MM.1S (cell line): ENCODE measurements around the gene YPEL3.
A peak's percentile ranks its signal among the peaks of the same experiment; 100 is the strongest.

Experiments
- DNase-seq: peaks from one replicate; pipeline ENCODE4 v3.0.0-alpha.2; 2015
- H2AFZ ChIP-seq: fragments of 300-600 bp; sonication (generic); 2 replicates; pipeline ENCODE4 v1.6.0; 2016; ENCODE audit warnings: antibody characterized with exemption, low read length
- H3F3A ChIP-seq: fragments of 300-600 bp; sonication (generic); 2 replicates; pipeline ENCODE4 v1.6.1; 2016; ENCODE audit warnings: mild to moderate bottlenecking, antibody characterized with exemption, low read length, moderate library complexity, mixed read lengths; ENCODE audit not compliant: insufficient read depth
- H3K27ac ChIP-seq: fragments of 300-600 bp; sonication (generic); 2 replicates; pipeline ENCODE4 v1.5.1; 2016; ENCODE audit warnings: mild to moderate bottlenecking, low read length
- H3K27me3 ChIP-seq: fragments of 300-600 bp; sonication (generic); replicated peaks from 2 replicates; pipeline ENCODE4 v1.6.0; 2016; ENCODE audit warnings: low read length; ENCODE audit not compliant: insufficient read depth
- H3K36me3 ChIP-seq: fragments of 300-600 bp; sonication (generic); replicated peaks from 2 replicates; pipeline ENCODE4 v1.6.1; 2016; ENCODE audit warnings: mild to moderate bottlenecking, low read length, mixed read lengths; ENCODE audit not compliant: insufficient read depth
- H3K4me1 ChIP-seq: fragments of 300-600 bp; sonication (generic); 2 replicates; pipeline ENCODE4 v1.6.1; 2016; ENCODE audit warnings: low read length, mixed read lengths
- H3K4me2 ChIP-seq: fragments of 300-600 bp; sonication (generic); 2 replicates; pipeline ENCODE4 v1.6.0; 2016; ENCODE audit warnings: low read depth, low read length
- H3K4me3 ChIP-seq: fragments of 300-600 bp; sonication (generic); 2 replicates; pipeline ENCODE4 v1.5.1; 2016; ENCODE audit warnings: low read length, mixed read lengths
- H3K79me2 ChIP-seq: fragments of 300-600 bp; sonication (generic); 2 replicates; pipeline ENCODE4 v1.6.1; 2016; ENCODE audit warnings: mixed run types, low read length, mixed read lengths
- H3K9ac ChIP-seq: fragments of 300-600 bp; sonication (generic); 2 replicates; pipeline ENCODE4 v1.6.1; 2016; ENCODE audit warnings: low read length, mixed read lengths
- H3K9me2 ChIP-seq: fragments of 300-600 bp; sonication (generic); replicated peaks from 2 replicates; pipeline ENCODE4 v1.6.1; 2016; ENCODE audit warnings: mild to moderate bottlenecking, low read length, mixed read lengths; ENCODE audit not compliant: insufficient read depth
- H3K9me3 ChIP-seq: fragments of 300-600 bp; sonication (generic); replicated peaks from 2 replicates; pipeline ENCODE4 v1.6.1; 2016; ENCODE audit warnings: mild to moderate bottlenecking, low read length, mixed read lengths; ENCODE audit not compliant: insufficient read depth
- H4K20me1 ChIP-seq: fragments of 300-600 bp; sonication (generic); 2 replicates; pipeline ENCODE4 v1.6.1; 2016; ENCODE audit warnings: mild to moderate bottlenecking, low read length, moderate library complexity, mixed read lengths; ENCODE audit not compliant: insufficient read depth
- CTCF ChIP-seq: fragments of 300-600 bp; sonication (generic); IDR thresholded peaks from 2 replicates; pipeline ENCODE4 v1.5.1; 2016; ENCODE audit warnings: antibody characterized with exemption, low read length, mixed read lengths
- EZH2 ChIP-seq: fragments of 300-600 bp; sonication (generic); optimal IDR thresholded peaks from 2 replicates; pipeline ENCODE3; 2017; ENCODE audit warnings: low read depth, mild to moderate bottlenecking, antibody characterized with exemption, low read length, mixed read lengths
- EZH2phosphoT487 ChIP-seq: fragments of 300-600 bp; sonication (generic); IDR thresholded peaks from 2 replicates; pipeline ENCODE4 v1.6.1; 2018; ENCODE audit warnings: antibody characterized with exemption, low read length

YPEL3 gene

GRCh38 chr16:30068333-30068732, 27.7 kb downstream of the YPEL3 start:
- H3K36me3 ChIP-seq: peaks cover 22% of the 10 kb centered on the region
- peaks cover 57% of the 10 kb centered on the region for H3F3A ChIP-seq
- no peaks in the 10 kb centered on the region for H3K27me3 ChIP-seq
- no peak overlapping the region for H3K4me2 ChIP-seq
- H3K9me3 ChIP-seq: no peaks in the 10 kb centered on the region
- H3K9ac ChIP-seq: no peak overlapping the region
- no peak overlapping the region for H2AFZ ChIP-seq
- TF ChIP-seq EZH2phosphoT487 (no peak), EZH2 (no peak), CTCF (no peak)
- no peak overlapping the region for H3K4me3 ChIP-seq
- peaks cover 64% of the 10 kb centered on the region for H3K79me2 ChIP-seq
- DNase-seq: no peak
- H3K4me1 ChIP-seq: peaks cover 21% of the 10 kb centered on the region
- no peaks in the 10 kb centered on the region for H3K9me2 ChIP-seq
- H3K27ac ChIP-seq: no peak overlapping the region
- peaks cover 18% of the 10 kb centered on the region for H4K20me1 ChIP-seq

GRCh38 chr16:30067584-30067916, 28.5 kb downstream of the YPEL3 start:
- Histone ChIP-seq H3K27ac (no peak overlapping the region), H3F3A (peaks cover 54% of the 10 kb centered on the region)

GRCh38 chr16:30066761-30067583, 29.0 kb downstream of the YPEL3 start:
- Histone ChIP-seq H3K9me2 (no peaks in the 10 kb centered on the region), H3K9me3 (no peaks in the 10 kb centered on the region), H2AFZ (no peak overlapping the region), H4K20me1 (peaks cover 18% of the 10 kb centered on the region), H3K27ac (peak overlapping the region; percentile 95; the same call in 1 of the 2 replicates), H3F3A (peaks cover 48% of the 10 kb centered on the region), H3K4me3 (peak overlapping the region; percentile 92), H3K36me3 (peaks cover 22% of the 10 kb centered on the region), H3K79me2 (peaks cover 65% of the 10 kb centered on the region), H3K9ac (peak overlapping the region; percentile 94), H3K4me2 (peak overlapping the region; percentile 94), H3K4me1 (peaks cover 22% of the 10 kb centered on the region), H3K27me3 (no peaks in the 10 kb centered on the region)
- TF ChIP-seq CTCF: no peak
- TF ChIP-seq EZH2phosphoT487: no peak
- no peak for TF ChIP-seq EZH2
- no peak for DNase-seq

More at GRCh38 chr16:30067584-30067916, 28.5 kb downstream of the YPEL3 start:
- DNase-seq: no peak
- H3K79me2 ChIP-seq: peaks cover 65% of the 10 kb centered on the region
- H3K9me2 ChIP-seq: no peaks in the 10 kb centered on the region
- no peaks in the 10 kb centered on the region for H3K27me3 ChIP-seq
- peak overlapping the region; percentile 94; the same call in 1 of the 2 replicates for H3K4me2 ChIP-seq
- H3K4me3 ChIP-seq: no peak overlapping the region
- 0 out of 2 replicates have a peak overlapping the region, but pooled peaks have one; percentile 94 for H3K9ac ChIP-seq
- H2AFZ ChIP-seq: no peak overlapping the region
- peaks cover 18% of the 10 kb centered on the region for H4K20me1 ChIP-seq
- H3K4me1 ChIP-seq: peaks cover 22% of the 10 kb centered on the region
- peaks cover 22% of the 10 kb centered on the region for H3K36me3 ChIP-seq
- no peaks in the 10 kb centered on the region for H3K9me3 ChIP-seq
- TF ChIP-seq CTCF (no peak), EZH2 (no peak), EZH2phosphoT487 (no peak)
